ENCODE results near the gene KCNK17. TPM values are rescaled to one million over a fixed set of nuclear protein-coding genes. Genes with fewer than 3 reads are reported as not detected.

KCNK17 gene
- total RNA-seq, 1 donor from 2014 or later: not detected

GRCh38 chr6:39302011-39302410, 12.2 kb downstream of the KCNK17 start:
- Mint-ChIP-seq H3K36me3 (ENCODE audit: low read depth, unreplicated experiment) (no peaks in the 10 kb centered on the region), H3K27me3 (ENCODE audit: low read depth, unreplicated experiment) (peaks cover 70% of the 10 kb centered on the region), H3K9me3 (ENCODE audit: unreplicated experiment) (peaks cover 4% of the 10 kb centered on the region), H3K4me3 (ENCODE audit: unreplicated experiment) (no peak overlapping the region), H3K27ac (ENCODE audit: unreplicated experiment) (no peak overlapping the region), H3K4me1 (ENCODE audit: low read depth, unreplicated experiment) (peaks cover 1% of the 10 kb centered on the region)
- H3K9me3 ChIP-seq (ENCODE audit: insufficient read depth, low read depth, low read length): no peaks in the 10 kb centered on the region
- no peak overlapping the region for H2AFZ ChIP-seq (ENCODE audit: low read depth, low read length)
- H3K36me3 ChIP-seq (ENCODE audit: insufficient read depth, low read length): no peaks in the 10 kb centered on the region
- TF ChIP-seq EZH2 (IDR thresholded peaks at IDR 0.05; ENCODE audit: insufficient read depth, low read length) (no peak), CTCF (IDR thresholded peaks at IDR 0.05; ENCODE audit: insufficient read depth, low read depth, low read length) (no peak)
- H4K20me1 ChIP-seq (ENCODE audit: insufficient read depth, low read length): no peaks in the 10 kb centered on the region
- no peak for DNase-seq (ENCODE audit: low read depth)
- no peak overlapping the region for H3K4me2 ChIP-seq (ENCODE audit: low read length)
- H3K79me2 ChIP-seq (ENCODE audit: insufficient read depth, low read length): no peaks in the 10 kb centered on the region
- no peak overlapping the region for H3K4me3 ChIP-seq (ENCODE audit: insufficient read depth, low read depth, low read length)
- no peaks in the 10 kb centered on the region for H3K27me3 ChIP-seq (ENCODE audit: insufficient read depth, low read length)
- no peak for FAIRE-seq
- no peaks in the 10 kb centered on the region for H3K4me1 ChIP-seq (ENCODE audit: insufficient read depth, low read length)
- no peak overlapping the region for H3K27ac ChIP-seq (ENCODE audit: low read depth, low read length)
- no peak overlapping the region for H3K9ac ChIP-seq (ENCODE audit: low read length)

GRCh38 chr6:39301606-39302005, 12.6 kb downstream of the KCNK17 start:
- no peak overlapping the region for H3K9ac ChIP-seq (ENCODE audit: low read length)
- peaks cover 68% of the 10 kb centered on the region for H3K27me3 Mint-ChIP-seq (ENCODE audit: low read depth, unreplicated experiment)
- no peaks in the 10 kb centered on the region for H3K27me3 ChIP-seq (ENCODE audit: insufficient read depth, low read length)
- no peak for FAIRE-seq
- H3K4me1 ChIP-seq (ENCODE audit: insufficient read depth, low read length): no peaks in the 10 kb centered on the region
- H3K9me3 ChIP-seq (ENCODE audit: insufficient read depth, low read depth, low read length): no peaks in the 10 kb centered on the region
- peaks cover 1% of the 10 kb centered on the region for H3K4me1 Mint-ChIP-seq (ENCODE audit: low read depth, unreplicated experiment)
- H3K4me3 ChIP-seq (ENCODE audit: insufficient read depth, low read depth, low read length): no peak overlapping the region
- H2AFZ ChIP-seq (ENCODE audit: low read depth, low read length): no peak overlapping the region
- TF ChIP-seq CTCF (IDR thresholded peaks at IDR 0.05; ENCODE audit: insufficient read depth, low read depth, low read length): peak; percentile 4
- no peak for TF ChIP-seq EZH2 (IDR thresholded peaks at IDR 0.05; ENCODE audit: insufficient read depth, low read length)
- H4K20me1 ChIP-seq (ENCODE audit: insufficient read depth, low read length): no peaks in the 10 kb centered on the region
- H3K9me3 Mint-ChIP-seq (ENCODE audit: unreplicated experiment): peaks cover 4% of the 10 kb centered on the region
- H3K27ac ChIP-seq (ENCODE audit: low read depth, low read length): no peak overlapping the region
- H3K36me3 ChIP-seq (ENCODE audit: insufficient read depth, low read length): no peaks in the 10 kb centered on the region
- no peaks in the 10 kb centered on the region for H3K36me3 Mint-ChIP-seq (ENCODE audit: low read depth, unreplicated experiment)
- DNase-seq (ENCODE audit: low read depth): no peak
- H3K4me3 Mint-ChIP-seq (ENCODE audit: unreplicated experiment): no peak overlapping the region
- H3K27ac Mint-ChIP-seq (ENCODE audit: unreplicated experiment): no peak overlapping the region
- no peak overlapping the region for H3K4me2 ChIP-seq (ENCODE audit: low read length)
- no peaks in the 10 kb centered on the region for H3K79me2 ChIP-seq (ENCODE audit: insufficient read depth, low read length)

- H3K4me1 Mint-ChIP-seq (ENCODE audit: low read depth, unreplicated experiment): peaks cover under 1% of the 10 kb centered on the region
- TF ChIP-seq CTCF (IDR thresholded peaks at IDR 0.05; ENCODE audit: insufficient read depth, low read depth, low read length) (no peak), EZH2 (IDR thresholded peaks at IDR 0.05; ENCODE audit: insufficient read depth, low read length) (no peak)
- H3K9me3 ChIP-seq (ENCODE audit: insufficient read depth, low read depth, low read length): no peaks in the 10 kb centered on the region
These were observed 13.5 kb downstream of the KCNK17 start for GRCh38 chr6:39300739-39301138.

More at GRCh38 chr6:39300739-39301138, 13.5 kb downstream of the KCNK17 start:
- no peak overlapping the region for H3K4me3 Mint-ChIP-seq (ENCODE audit: unreplicated experiment)
- Histone ChIP-seq H3K4me2 (ENCODE audit: low read length) (no peak overlapping the region), H3K9ac (ENCODE audit: low read length) (no peak overlapping the region), H4K20me1 (ENCODE audit: insufficient read depth, low read length) (no peaks in the 10 kb centered on the region), H3K4me3 (ENCODE audit: insufficient read depth, low read depth, low read length) (no peak overlapping the region), H3K27ac (ENCODE audit: low read depth, low read length) (no peak overlapping the region), H3K79me2 (ENCODE audit: insufficient read depth, low read length) (no peaks in the 10 kb centered on the region), H3K27me3 (ENCODE audit: insufficient read depth, low read length) (no peaks in the 10 kb centered on the region), H3K4me1 (ENCODE audit: insufficient read depth, low read length) (no peaks in the 10 kb centered on the region), H3K36me3 (ENCODE audit: insufficient read depth, low read length) (no peaks in the 10 kb centered on the region), H2AFZ (ENCODE audit: low read depth, low read length) (no peak overlapping the region)
- DNase-seq (ENCODE audit: low read depth) (no peak), FAIRE-seq (no peak)
- no peaks in the 10 kb centered on the region for H3K36me3 Mint-ChIP-seq (ENCODE audit: low read depth, unreplicated experiment)
- no peak overlapping the region for H3K27ac Mint-ChIP-seq (ENCODE audit: unreplicated experiment)
- peaks cover 63% of the 10 kb centered on the region for H3K27me3 Mint-ChIP-seq (ENCODE audit: low read depth, unreplicated experiment)
- peaks cover 4% of the 10 kb centered on the region for H3K9me3 Mint-ChIP-seq (ENCODE audit: unreplicated experiment)

All from astrocyte (in vitro differentiated cells and primary cell).